Measurements from ENCODE around the gene MAN1C1.

MAN1C1 gene

GRCh38 chr1:25703671-25704266 is 87.2 kb downstream of the MAN1C1 start:
- H3K27ac ChIP-seq (ENCODE audit: low read length) = no peak overlapping the region
- no peaks in the 10 kb centered on the region for H3K36me3 ChIP-seq (ENCODE audit: insufficient read depth, low read length)
- peak overlapping the region; percentile 39; the same call in 1 of the 2 replicates for H2AFZ ChIP-seq (ENCODE audit: low read depth, low read length)
- no peaks in the 10 kb centered on the region for H3K9me3 ChIP-seq (ENCODE audit: insufficient read depth, low read length, severe bottlenecking)
- no peak overlapping the region for H3K4me2 ChIP-seq (ENCODE audit: insufficient read depth, low read length)
- no peak overlapping the region for H3K4me3 ChIP-seq (ENCODE audit: low read depth in 1 of 2, low read length in 2 of 2)
- peaks cover 44% of the 10 kb centered on the region for H3K27me3 ChIP-seq (ENCODE audit: insufficient read depth, low read length, poor library complexity)
- 0 out of 2 replicates have a peak, but pooled peaks cover 8% of the 10 kb centered on the region for H4K20me1 ChIP-seq (ENCODE audit: insufficient read depth, low read length)
- no peak overlapping the region for H3K9ac ChIP-seq (ENCODE audit: low read depth, low read length)
- H3K4me1 ChIP-seq (ENCODE audit: insufficient read depth, low read length) = peaks cover 14% of the 10 kb centered on the region
- TF ChIP-seq EZH2 (IDR thresholded peaks at IDR 0.05; ENCODE audit: borderline replicate concordance, low read depth, low read length, severe bottlenecking) = no peak
- no peak for TF ChIP-seq CTCF (IDR thresholded peaks at IDR 0.05; ENCODE audit: borderline replicate concordance, extremely low read depth, low read length, poor library complexity, severe bottlenecking)
- ATAC-seq (ENCODE audit: insufficient read depth, low read depth) (no peak), DNase-seq (no peak)
- H3K79me2 ChIP-seq (ENCODE audit: insufficient read depth, low read length) = no peaks in the 10 kb centered on the region

GRCh38 chr1:25704267-25704691 is 87.7 kb downstream of the MAN1C1 start:
- Histone ChIP-seq H3K4me2 (ENCODE audit: insufficient read depth, low read length) (no peak overlapping the region), H3K4me1 (ENCODE audit: insufficient read depth, low read length) (peaks cover 14% of the 10 kb centered on the region), H3K9me3 (ENCODE audit: insufficient read depth, low read length, severe bottlenecking) (no peaks in the 10 kb centered on the region), H3K27me3 (ENCODE audit: insufficient read depth, low read length, poor library complexity) (peaks cover 43% of the 10 kb centered on the region), H3K9ac (ENCODE audit: low read depth, low read length) (no peak overlapping the region), H3K79me2 (ENCODE audit: insufficient read depth, low read length) (no peaks in the 10 kb centered on the region), H3K4me3 (ENCODE audit: low read depth in 1 of 2, low read length in 2 of 2) (no peak overlapping the region), H2AFZ (ENCODE audit: low read depth, low read length) (peak overlapping the region; percentile 39; the same call in 1 of the 2 replicates), H4K20me1 (ENCODE audit: insufficient read depth, low read length) (0 out of 2 replicates have a peak, but pooled peaks cover 8% of the 10 kb centered on the region), H3K27ac (ENCODE audit: low read length) (no peak overlapping the region), H3K36me3 (ENCODE audit: insufficient read depth, low read length) (no peaks in the 10 kb centered on the region)
- DNase-seq = peak; percentile 34
- ATAC-seq (ENCODE audit: insufficient read depth, low read depth) = peak; percentile 94
- TF ChIP-seq CTCF (IDR thresholded peaks at IDR 0.05; ENCODE audit: borderline replicate concordance, extremely low read depth, low read length, poor library complexity, severe bottlenecking) = no peak
- no peak for TF ChIP-seq EZH2 (IDR thresholded peaks at IDR 0.05; ENCODE audit: borderline replicate concordance, low read depth, low read length, severe bottlenecking)

GRCh38 chr1:25705699-25706098 is 89.1 kb downstream of the MAN1C1 start:
- H3K9ac ChIP-seq (ENCODE audit: low read depth, low read length) = no peak overlapping the region
- no peak for TF ChIP-seq CTCF (IDR thresholded peaks at IDR 0.05; ENCODE audit: borderline replicate concordance, extremely low read depth, low read length, poor library complexity, severe bottlenecking)
- no peak for TF ChIP-seq EZH2 (IDR thresholded peaks at IDR 0.05; ENCODE audit: borderline replicate concordance, low read depth, low read length, severe bottlenecking)
- DNase-seq (no peak), ATAC-seq (ENCODE audit: insufficient read depth, low read depth) (no peak)
- no peak overlapping the region for H3K4me2 ChIP-seq (ENCODE audit: insufficient read depth, low read length)
- H3K36me3 ChIP-seq (ENCODE audit: insufficient read depth, low read length) = no peaks in the 10 kb centered on the region
- H2AFZ ChIP-seq (ENCODE audit: low read depth, low read length) = no peak overlapping the region
- H3K4me3 ChIP-seq (ENCODE audit: low read depth in 1 of 2, low read length in 2 of 2) = no peak overlapping the region
- peaks cover 14% of the 10 kb centered on the region for H3K4me1 ChIP-seq (ENCODE audit: insufficient read depth, low read length)
- H3K27ac ChIP-seq (ENCODE audit: low read length) = no peak overlapping the region
- H3K27me3 ChIP-seq (ENCODE audit: insufficient read depth, low read length, poor library complexity) = peaks cover 31% of the 10 kb centered on the region
- H3K79me2 ChIP-seq (ENCODE audit: insufficient read depth, low read length) = no peaks in the 10 kb centered on the region
- no peaks in the 10 kb centered on the region for H3K9me3 ChIP-seq (ENCODE audit: insufficient read depth, low read length, severe bottlenecking)
- H4K20me1 ChIP-seq (ENCODE audit: insufficient read depth, low read length) = peaks cover 9% of the 10 kb centered on the region; the same call in 1 of the 2 replicates
